Measurements from ENCODE around the gene TMEM158.

- TF ChIP-seq CTCF (IDR thresholded peaks at IDR 0.05; ENCODE audit: low read length) (no peak), EZH2phosphoT487 (IDR thresholded peaks at IDR 0.05; ENCODE audit: low read length) (no peak)
Observed at GRCh38 chr3:45215466-45215865, 10.6 kb downstream of the TMEM158 start.
